ENCODE results near the gene MXRA8.

Gene MXRA8

DNA sequence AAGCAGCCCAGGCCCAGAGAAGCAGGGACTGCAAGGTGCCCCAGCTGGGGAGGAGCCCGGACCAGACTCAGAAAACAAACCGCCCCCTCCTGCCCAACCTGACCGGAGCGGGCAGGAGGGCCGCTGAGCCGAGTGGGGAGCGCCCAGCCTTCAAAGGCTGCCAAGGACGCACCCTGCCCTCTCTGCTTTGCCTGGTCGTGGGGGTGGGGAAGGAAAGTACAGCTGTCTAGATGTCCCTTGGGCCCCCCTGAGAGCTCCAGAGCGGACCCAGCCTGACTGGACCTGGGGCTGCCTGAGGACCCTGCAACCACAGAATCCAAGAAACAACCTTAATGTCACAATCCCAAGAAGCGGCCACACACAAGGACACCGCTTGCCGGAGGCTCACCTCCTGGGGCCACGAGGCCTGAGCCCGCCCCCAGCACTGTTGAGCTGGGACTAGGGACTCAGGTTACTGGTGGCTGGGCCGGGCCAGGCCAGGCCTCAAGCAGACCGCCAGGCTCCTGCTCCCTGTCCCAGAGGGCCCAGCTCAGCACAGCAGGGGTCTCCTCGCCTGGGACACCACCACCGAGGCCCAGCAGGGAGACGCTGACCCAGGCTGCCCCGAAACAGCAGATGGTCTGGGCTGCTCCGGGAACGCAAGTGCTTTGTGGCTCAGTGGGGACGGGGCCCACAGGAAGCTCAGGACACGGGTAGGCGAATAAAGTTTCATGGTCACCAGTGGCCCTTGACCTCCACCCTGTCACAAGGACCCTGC, 10.5 kb downstream of the MXRA8 start:
- peaks cover 6% of the 10 kb centered on the region; the same call in 1 of the 2 replicates for H3F3A ChIP-seq (ENCODE audit: insufficient read depth)
- no peaks in the 10 kb centered on the region for H4K20me1 ChIP-seq (ENCODE audit: low read depth, low read length)
- H3K9me2 ChIP-seq (replicated peaks; ENCODE audit: insufficient read depth, low read length): no peaks in the 10 kb centered on the region
- TF ChIP-seq, protein P1, sequence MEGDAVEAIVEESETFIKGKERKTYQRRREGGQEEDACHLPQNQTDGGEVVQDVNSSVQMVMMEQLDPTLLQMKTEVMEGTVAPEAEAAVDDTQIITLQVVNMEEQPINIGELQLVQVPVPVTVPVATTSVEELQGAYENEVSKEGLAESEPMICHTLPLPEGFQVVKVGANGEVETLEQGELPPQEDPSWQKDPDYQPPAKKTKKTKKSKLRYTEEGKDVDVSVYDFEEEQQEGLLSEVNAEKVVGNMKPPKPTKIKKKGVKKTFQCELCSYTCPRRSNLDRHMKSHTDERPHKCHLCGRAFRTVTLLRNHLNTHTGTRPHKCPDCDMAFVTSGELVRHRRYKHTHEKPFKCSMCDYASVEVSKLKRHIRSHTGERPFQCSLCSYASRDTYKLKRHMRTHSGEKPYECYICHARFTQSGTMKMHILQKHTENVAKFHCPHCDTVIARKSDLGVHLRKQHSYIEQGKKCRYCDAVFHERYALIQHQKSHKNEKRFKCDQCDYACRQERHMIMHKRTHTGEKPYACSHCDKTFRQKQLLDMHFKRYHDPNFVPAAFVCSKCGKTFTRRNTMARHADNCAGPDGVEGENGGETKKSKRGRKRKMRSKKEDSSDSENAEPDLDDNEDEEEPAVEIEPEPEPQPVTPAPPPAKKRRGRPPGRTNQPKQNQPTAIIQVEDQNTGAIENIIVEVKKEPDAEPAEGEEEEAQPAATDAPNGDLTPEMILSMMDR (IDR thresholded peaks at IDR 0.05; ENCODE audit: insufficient read depth, low read length, poor library complexity, severe bottlenecking): no peak
- TF ChIP-seq EZH2phosphoT487 (conservative IDR thresholded peaks at IDR 0.05; ENCODE audit: low read length): no peak
- no peaks in the 10 kb centered on the region for H3K36me3 ChIP-seq (ENCODE audit: low read length)
- peak overlapping the region; percentile 88 for H3K4me3 ChIP-seq (ENCODE audit: insufficient read depth, low read length, poor library complexity, severe bottlenecking)
- H3K4me2 ChIP-seq (ENCODE audit: low read depth, low read length, poor library complexity, severe bottlenecking): peak overlapping the region; percentile 91
- peak overlapping the region; percentile 78 for H3K9ac ChIP-seq (ENCODE audit: low read length)
- H3K27me3 ChIP-seq (ENCODE audit: low read length): no peaks in the 10 kb centered on the region
- H3K27ac ChIP-seq (ENCODE audit: low read depth, low read length): no peak overlapping the region
- no peaks in the 10 kb centered on the region for H3K9me3 ChIP-seq (ENCODE audit: insufficient read depth, low read length)
- peaks cover 6% of the 10 kb centered on the region; the same call in 1 of the 2 replicates for H3K79me2 ChIP-seq (ENCODE audit: insufficient read depth, low read length)
- no peak overlapping the region for H2AFZ ChIP-seq (ENCODE audit: low read depth, low read length, severe bottlenecking)

DNA sequence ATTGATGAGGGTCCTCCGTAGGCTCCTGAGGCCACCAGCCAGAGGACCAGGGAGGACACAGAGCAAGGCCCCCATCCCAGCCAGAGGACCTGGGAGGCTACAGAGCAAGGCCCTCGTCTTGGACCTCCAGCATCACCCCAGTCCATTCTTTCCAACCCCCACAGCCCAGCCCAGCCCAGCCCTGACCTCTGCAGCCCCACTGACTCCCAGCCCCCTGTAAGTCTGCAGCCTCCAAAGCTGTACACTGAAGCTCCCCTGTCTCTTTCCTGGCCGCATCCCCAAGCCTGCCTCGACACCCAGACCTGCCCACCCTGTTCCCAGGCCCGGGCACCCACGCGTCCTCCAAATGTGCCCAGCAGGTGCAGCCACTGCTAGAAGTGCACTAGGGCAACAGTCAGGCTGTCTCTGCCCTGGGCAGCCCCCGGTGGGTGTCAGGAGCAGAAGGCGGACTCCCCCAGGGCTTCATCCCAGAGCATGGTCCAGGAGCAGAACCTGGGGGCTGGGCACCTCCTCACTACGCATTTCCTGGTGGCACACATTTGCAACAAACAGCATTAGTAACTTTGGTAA, 11.2 kb downstream of the MXRA8 start:
- H3F3A ChIP-seq (ENCODE audit: insufficient read depth): no peaks in the 10 kb centered on the region
- TF ChIP-seq EZH2phosphoT487 (conservative IDR thresholded peaks at IDR 0.05; ENCODE audit: low read length): no peak
- TF ChIP-seq, protein P1 (IDR thresholded peaks at IDR 0.05; ENCODE audit: insufficient read depth, low read length, poor library complexity, severe bottlenecking): no peak
- H2AFZ ChIP-seq (ENCODE audit: low read depth, low read length, severe bottlenecking): no peak overlapping the region
- H3K9ac ChIP-seq (ENCODE audit: low read length): no peak overlapping the region
- no peak overlapping the region for H3K27ac ChIP-seq (ENCODE audit: low read depth, low read length)
- no peaks in the 10 kb centered on the region for H3K9me3 ChIP-seq (ENCODE audit: insufficient read depth, low read length)
- no peaks in the 10 kb centered on the region for H4K20me1 ChIP-seq (ENCODE audit: low read depth, low read length)
- no peaks in the 10 kb centered on the region for H3K27me3 ChIP-seq (ENCODE audit: low read length)
- peaks cover 6% of the 10 kb centered on the region; the same call in 1 of the 2 replicates for H3K79me2 ChIP-seq (ENCODE audit: insufficient read depth, low read length)
- no peak overlapping the region for H3K4me3 ChIP-seq (ENCODE audit: insufficient read depth, low read length, poor library complexity, severe bottlenecking)
- H3K36me3 ChIP-seq (ENCODE audit: low read length): no peaks in the 10 kb centered on the region
- H3K9me2 ChIP-seq (replicated peaks; ENCODE audit: insufficient read depth, low read length): no peaks in the 10 kb centered on the region
- peak overlapping the region; percentile 91 for H3K4me2 ChIP-seq (ENCODE audit: low read depth, low read length, poor library complexity, severe bottlenecking)

DNA sequence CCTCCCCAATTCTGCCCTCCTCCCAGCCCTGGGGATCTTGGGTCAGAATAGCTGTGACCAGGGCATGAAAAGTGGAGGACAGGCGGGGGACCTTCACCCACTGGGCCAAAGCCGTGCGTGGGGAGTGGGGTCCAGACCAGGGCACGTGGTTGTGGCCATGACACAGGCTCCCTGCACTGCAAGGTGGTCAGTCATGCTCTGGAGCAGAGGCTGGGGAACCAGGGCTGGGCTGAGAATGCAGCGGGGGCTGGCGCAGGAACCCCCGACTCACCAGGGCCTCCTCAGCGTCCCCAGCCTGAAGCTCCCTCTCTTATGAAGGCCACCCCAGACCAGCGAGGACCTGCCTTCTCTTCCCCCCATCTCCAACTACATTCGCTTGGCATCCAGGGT, 11.9 kb downstream of the MXRA8 start:
- TF ChIP-seq, protein P1 (IDR thresholded peaks at IDR 0.05; ENCODE audit: insufficient read depth, low read length, poor library complexity, severe bottlenecking): no peak
- no peak for TF ChIP-seq EZH2phosphoT487 (conservative IDR thresholded peaks at IDR 0.05; ENCODE audit: low read length)
- H3K9me3 ChIP-seq (ENCODE audit: insufficient read depth, low read length): no peaks in the 10 kb centered on the region
- no peak overlapping the region for H3K9ac ChIP-seq (ENCODE audit: low read length)
- peaks cover 6% of the 10 kb centered on the region; the same call in 1 of the 2 replicates for H3K79me2 ChIP-seq (ENCODE audit: insufficient read depth, low read length)
- H2AFZ ChIP-seq (ENCODE audit: low read depth, low read length, severe bottlenecking): no peak overlapping the region
- H3K9me2 ChIP-seq (replicated peaks; ENCODE audit: insufficient read depth, low read length): no peaks in the 10 kb centered on the region
- H3K36me3 ChIP-seq (ENCODE audit: low read length): no peaks in the 10 kb centered on the region
- no peaks in the 10 kb centered on the region for H4K20me1 ChIP-seq (ENCODE audit: low read depth, low read length)
- no peaks in the 10 kb centered on the region for H3K27me3 ChIP-seq (ENCODE audit: low read length)
- no peak overlapping the region for H3K27ac ChIP-seq (ENCODE audit: low read depth, low read length)
- no peak overlapping the region for H3K4me3 ChIP-seq (ENCODE audit: insufficient read depth, low read length, poor library complexity, severe bottlenecking)
- H3K4me2 ChIP-seq (ENCODE audit: low read depth, low read length, poor library complexity, severe bottlenecking): no peak overlapping the region
- H3F3A ChIP-seq (ENCODE audit: insufficient read depth): no peaks in the 10 kb centered on the region
